ENCODE results near the gene TLN1.

The TLN1 gene

DNA sequence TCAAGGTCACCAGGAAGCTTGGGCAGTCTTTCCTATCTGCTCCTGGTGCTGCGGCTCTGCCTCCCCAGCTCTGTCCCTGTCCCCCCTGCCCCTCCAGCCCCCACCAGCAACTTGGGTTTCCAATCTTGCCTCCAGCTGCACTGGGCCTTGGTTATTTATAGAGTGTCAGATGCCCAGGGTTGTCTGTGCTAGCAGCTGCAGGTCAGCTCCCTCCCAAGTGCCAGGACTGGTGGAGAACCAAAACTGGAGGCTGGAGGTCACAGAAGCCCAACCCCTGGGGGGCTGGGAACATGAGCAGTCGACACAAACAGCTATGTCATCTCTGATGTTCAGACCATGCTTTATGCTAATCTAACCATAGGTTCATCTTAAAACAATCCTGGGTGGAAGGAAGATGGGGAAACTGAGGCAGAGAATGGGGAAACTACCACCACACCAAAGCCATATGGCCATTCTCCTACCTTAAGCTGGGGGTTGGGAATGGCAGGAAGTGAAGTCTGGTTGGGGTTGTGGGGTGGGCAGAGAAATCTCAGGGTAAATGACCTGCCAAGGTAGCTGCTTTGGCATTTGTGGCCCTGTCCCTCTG, 43.9 kb downstream of the TLN1 start:
- H3K4me2 ChIP-seq (ENCODE audit: low read length), result peak overlapping the region; percentile 97
- peak overlapping the region; percentile 86 for H3K4me3 ChIP-seq (ENCODE audit: low read length)
- H3K9ac ChIP-seq (ENCODE audit: low read depth, low read length), result peak overlapping the region; percentile 93
- peaks cover 61% of the 10 kb centered on the region for H3K4me1 ChIP-seq (ENCODE audit: control insufficient read depth, insufficient read depth, low read length)
- no peaks in the 10 kb centered on the region for H3K27me3 ChIP-seq (ENCODE audit: control insufficient read depth, insufficient read depth, low read length)
- H3K36me3 ChIP-seq (ENCODE audit: insufficient read depth, low read length), result peaks cover 61% of the 10 kb centered on the region
- H3K9me3 ChIP-seq (replicated peaks; ENCODE audit: low read length), result no peaks in the 10 kb centered on the region

DNA sequence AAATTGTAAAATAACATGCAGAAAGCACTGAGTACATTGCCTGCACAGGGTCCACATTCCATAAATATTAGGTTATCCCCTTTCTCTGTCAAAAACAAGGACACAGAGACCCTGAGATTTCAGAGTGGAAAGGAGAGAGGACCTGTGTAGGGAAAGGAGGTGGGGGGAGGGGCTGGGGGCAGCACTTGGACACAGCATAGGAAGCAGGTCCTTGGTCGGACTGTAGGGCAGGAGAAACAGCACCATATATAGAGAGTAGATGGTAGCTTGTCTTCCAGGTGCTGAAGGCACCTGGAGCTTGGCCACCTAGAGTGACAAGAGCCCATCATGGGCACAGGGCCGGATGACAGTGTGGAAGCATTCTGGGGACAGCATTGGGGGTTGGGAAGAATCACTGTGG, 44.7 kb downstream of the TLN1 start:
- Histone ChIP-seq H3K4me3 (ENCODE audit: low read length) (peak overlapping the region; percentile 86), H3K36me3 (ENCODE audit: insufficient read depth, low read length) (peaks cover 69% of the 10 kb centered on the region)

DNA sequence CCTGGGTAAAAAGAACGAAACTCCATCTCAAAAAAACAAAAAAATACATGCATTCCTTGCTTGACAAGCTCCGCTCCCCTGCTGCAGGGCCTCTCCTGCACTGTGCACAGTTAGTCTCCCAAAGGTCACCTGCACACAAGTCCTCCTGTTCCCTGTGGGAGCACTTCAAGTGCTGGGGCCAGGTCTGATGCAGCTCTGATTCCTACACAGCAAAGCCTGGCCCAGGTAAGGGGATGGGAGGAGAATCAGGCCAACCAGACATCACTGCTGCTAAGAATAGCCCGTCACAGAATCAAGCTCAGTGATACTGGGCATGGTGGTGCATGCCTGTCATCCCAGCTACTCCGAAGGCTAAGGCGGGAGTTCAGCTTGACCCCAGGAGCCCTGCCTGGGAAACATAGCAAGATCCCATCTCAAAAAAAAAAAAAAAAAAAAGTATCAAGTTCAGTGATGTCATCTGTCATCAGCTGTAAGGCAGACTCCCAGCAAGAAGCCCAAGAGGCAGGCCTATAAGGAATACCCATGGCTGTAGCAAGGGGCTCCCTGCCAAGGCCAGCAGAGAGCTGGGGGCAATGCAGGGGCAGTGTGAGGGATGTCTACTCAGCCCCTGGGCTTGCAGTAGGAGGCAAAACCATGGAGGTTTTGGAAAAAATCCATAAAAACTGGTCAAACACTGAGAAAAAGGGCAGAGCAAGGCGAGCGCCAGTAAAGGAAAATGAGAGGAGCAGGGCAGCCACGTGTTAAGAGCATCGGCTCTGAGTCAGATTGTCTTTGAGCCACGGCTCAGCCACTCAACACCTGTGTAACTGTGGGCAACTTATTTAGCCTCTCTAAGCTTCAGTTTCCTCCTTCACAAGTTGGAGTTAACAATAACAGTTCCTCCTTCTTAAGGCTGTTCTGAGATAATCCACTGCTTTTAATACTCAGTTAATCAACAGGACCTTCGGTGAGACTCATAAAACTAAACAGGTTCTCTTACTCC, 45.5 kb downstream of the TLN1 start:
- Histone ChIP-seq H3K4me1 (ENCODE audit: control insufficient read depth, insufficient read depth, low read length) (peaks cover 71% of the 10 kb centered on the region), H3K4me3 (ENCODE audit: low read length) (peak overlapping the region; percentile 86), H3K9ac (ENCODE audit: low read depth, low read length) (peak overlapping the region; percentile 93), H3K27me3 (ENCODE audit: control insufficient read depth, insufficient read depth, low read length) (no peaks in the 10 kb centered on the region), H3K36me3 (ENCODE audit: insufficient read depth, low read length) (peaks cover 75% of the 10 kb centered on the region), H3K9me3 (replicated peaks; ENCODE audit: low read length) (no peaks in the 10 kb centered on the region), H3K4me2 (ENCODE audit: low read length) (peak overlapping the region; percentile 97)

More for the DNA sequence above, 44.7 kb downstream of the TLN1 start:
- Histone ChIP-seq H3K4me2 (ENCODE audit: low read length) (peak overlapping the region; percentile 97), H3K9ac (ENCODE audit: low read depth, low read length) (peak overlapping the region; percentile 93), H3K9me3 (replicated peaks; ENCODE audit: low read length) (no peaks in the 10 kb centered on the region), H3K4me1 (ENCODE audit: control insufficient read depth, insufficient read depth, low read length) (peaks cover 68% of the 10 kb centered on the region), H3K27me3 (ENCODE audit: control insufficient read depth, insufficient read depth, low read length) (no peaks in the 10 kb centered on the region)

DNA sequence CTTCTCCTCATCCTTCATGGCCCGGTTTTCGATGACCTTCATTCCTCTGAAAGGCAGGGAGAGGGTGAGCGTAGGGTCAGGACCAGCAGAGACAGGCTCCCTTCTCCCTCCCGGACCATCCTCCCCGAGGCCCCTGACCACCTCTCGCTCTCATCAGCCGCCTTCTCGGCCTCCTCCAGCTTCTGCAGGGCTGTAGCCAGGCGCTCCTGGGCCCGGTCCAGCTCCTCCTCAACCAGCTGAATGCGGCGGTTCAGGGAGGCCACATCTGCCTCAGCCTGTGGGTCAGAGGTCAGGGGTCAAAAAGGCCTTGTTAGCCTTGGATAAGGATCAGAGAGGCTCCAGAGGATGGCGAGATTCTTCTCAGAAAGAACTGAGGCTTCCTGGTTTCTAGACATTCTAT, 46.5 kb downstream of the TLN1 start:
- H3K9ac ChIP-seq (ENCODE audit: low read depth, low read length), result no peak overlapping the region

DNA sequence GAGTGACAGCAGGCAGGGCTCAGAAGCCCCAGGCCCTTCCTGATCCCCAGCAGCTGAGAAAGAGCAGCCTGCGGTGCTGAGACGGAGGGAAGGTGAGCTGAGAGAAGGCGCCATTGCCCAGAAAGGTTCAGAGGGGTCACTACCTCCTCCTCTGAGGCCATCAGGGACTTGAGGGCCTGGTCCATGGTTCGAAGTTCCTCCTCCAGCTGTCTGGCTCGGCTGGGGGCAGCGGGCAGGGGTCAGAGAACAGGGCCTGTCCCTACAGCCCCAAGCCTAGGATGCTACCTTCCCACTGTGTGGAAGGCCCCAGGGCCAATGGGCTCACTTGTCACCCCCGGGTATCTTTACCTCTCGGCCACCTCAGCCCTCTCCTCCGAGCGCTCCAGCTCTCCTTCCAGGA, 47.1 kb downstream of the TLN1 start:
- H3K9ac ChIP-seq (ENCODE audit: low read depth, low read length), result no peak overlapping the region
- no peak overlapping the region for H3K4me3 ChIP-seq (ENCODE audit: low read length)
- no peaks in the 10 kb centered on the region for H3K27me3 ChIP-seq (ENCODE audit: control insufficient read depth, insufficient read depth, low read length)
- H3K9me3 ChIP-seq (replicated peaks; ENCODE audit: low read length), result no peaks in the 10 kb centered on the region
- peak overlapping the region; percentile 36 for H3K4me2 ChIP-seq (ENCODE audit: low read length)
- H3K4me1 ChIP-seq (ENCODE audit: control insufficient read depth, insufficient read depth, low read length), result peaks cover 70% of the 10 kb centered on the region
- peaks cover 75% of the 10 kb centered on the region for H3K36me3 ChIP-seq (ENCODE audit: insufficient read depth, low read length)

More for the DNA sequence above, 46.5 kb downstream of the TLN1 start:
- Histone ChIP-seq H3K27me3 (ENCODE audit: control insufficient read depth, insufficient read depth, low read length) (no peaks in the 10 kb centered on the region), H3K4me2 (ENCODE audit: low read length) (peak overlapping the region; percentile 36), H3K4me1 (ENCODE audit: control insufficient read depth, insufficient read depth, low read length) (peaks cover 70% of the 10 kb centered on the region), H3K4me3 (ENCODE audit: low read length) (no peak overlapping the region), H3K9me3 (replicated peaks; ENCODE audit: low read length) (no peaks in the 10 kb centered on the region), H3K36me3 (ENCODE audit: insufficient read depth, low read length) (peaks cover 75% of the 10 kb centered on the region)

DNA sequence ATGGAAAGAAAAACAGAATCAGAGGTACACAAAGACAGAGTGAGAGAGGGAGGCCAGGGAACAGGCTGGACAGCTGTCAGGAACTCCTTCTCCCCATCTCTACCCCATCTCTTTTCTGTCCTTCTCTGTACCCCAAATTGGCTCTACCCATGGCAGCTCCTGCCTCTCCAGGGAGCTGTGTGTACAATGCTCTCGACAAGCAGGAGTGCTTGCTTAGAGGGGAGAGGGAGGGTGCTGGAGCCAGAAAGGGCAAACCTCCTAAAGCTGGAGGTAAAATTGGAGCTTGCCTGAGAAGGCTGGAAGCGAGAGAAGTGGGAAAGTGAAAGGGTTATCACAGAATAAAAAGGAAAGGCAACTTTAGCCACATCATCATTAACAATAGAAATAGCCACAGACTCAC, 48.7 kb downstream of the TLN1 start:
- Histone ChIP-seq H3K4me3 (ENCODE audit: low read length) (no peak overlapping the region), H3K36me3 (ENCODE audit: insufficient read depth, low read length) (peaks cover 65% of the 10 kb centered on the region), H3K9me3 (replicated peaks; ENCODE audit: low read length) (no peaks in the 10 kb centered on the region), H3K27me3 (ENCODE audit: control insufficient read depth, insufficient read depth, low read length) (no peaks in the 10 kb centered on the region), H3K4me1 (ENCODE audit: control insufficient read depth, insufficient read depth, low read length) (peaks cover 69% of the 10 kb centered on the region), H3K4me2 (ENCODE audit: low read length) (peak overlapping the region; percentile 22), H3K9ac (ENCODE audit: low read depth, low read length) (no peak overlapping the region)

DNA sequence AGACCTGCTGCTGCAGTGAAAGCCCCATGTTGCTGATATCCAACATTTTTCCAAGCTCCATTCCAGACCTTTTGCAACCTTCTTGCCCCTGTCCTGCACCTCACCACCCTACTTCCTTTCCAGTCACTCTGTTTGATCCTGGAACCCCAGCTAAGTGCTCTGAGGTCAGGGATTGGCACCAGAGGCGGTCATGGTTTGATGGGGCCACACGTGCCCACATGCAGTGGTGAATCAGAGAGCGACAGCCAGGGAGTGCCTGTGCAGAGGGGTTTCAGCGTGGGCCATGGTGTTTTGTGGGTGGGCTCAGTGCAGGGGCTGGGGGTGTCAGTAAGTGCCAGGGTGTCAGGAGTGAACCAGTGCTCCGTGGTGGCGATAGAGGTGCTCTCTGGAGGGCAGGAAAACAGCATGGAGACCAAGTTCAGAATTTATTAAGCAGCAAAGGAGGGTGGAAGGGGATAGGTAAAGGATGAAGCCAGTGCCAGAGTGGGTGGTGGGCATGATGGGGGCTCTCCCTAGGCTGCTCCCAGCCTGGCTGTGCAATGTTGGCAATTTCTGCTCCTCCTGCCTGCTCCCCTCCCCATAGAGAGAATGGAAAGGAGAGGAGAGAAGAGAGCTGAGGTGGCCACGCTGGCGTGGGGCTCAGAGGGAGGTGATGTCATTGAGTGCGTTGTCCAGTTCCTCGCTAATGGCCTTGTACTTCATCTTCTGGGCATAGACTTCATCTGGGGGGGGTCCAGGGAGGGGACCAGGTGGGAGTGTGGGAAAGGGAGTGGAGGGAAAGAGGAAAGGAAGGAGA, 49.3 kb downstream of the TLN1 start:
- Histone ChIP-seq H3K36me3 (ENCODE audit: insufficient read depth, low read length) (peaks cover 59% of the 10 kb centered on the region), H3K4me1 (ENCODE audit: control insufficient read depth, insufficient read depth, low read length) (peaks cover 63% of the 10 kb centered on the region), H3K27me3 (ENCODE audit: control insufficient read depth, insufficient read depth, low read length) (no peaks in the 10 kb centered on the region), H3K4me2 (ENCODE audit: low read length) (peak overlapping the region; percentile 12), H3K9me3 (replicated peaks; ENCODE audit: low read length) (no peaks in the 10 kb centered on the region), H3K9ac (ENCODE audit: low read depth, low read length) (no peak overlapping the region), H3K4me3 (ENCODE audit: low read length) (no peak overlapping the region)

DNA sequence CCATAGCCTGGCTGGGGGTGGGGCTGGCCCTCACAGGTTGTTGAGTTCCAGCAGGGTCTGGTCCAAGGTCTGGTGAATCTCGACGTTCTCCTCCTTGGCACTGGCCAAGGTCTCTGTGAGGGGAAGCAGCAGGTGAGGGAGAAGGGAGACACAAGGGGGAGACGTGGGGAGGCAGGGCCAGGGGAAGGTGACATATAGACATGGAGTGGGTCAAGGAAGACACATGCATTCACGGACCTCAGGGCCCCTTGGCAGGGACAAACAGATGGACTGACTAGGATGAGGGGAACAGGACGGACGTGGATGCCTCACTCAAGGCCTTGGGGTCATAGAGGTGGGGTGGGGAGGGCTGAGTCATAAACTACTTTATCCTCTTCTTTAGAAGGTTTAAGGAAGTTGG, 49.9 kb downstream of the TLN1 start:
- no peaks in the 10 kb centered on the region for H3K9me3 ChIP-seq (replicated peaks; ENCODE audit: low read length)
- H3K4me2 ChIP-seq (ENCODE audit: low read length), result no peak overlapping the region
- H3K4me1 ChIP-seq (ENCODE audit: control insufficient read depth, insufficient read depth, low read length), result peaks cover 56% of the 10 kb centered on the region
- no peak overlapping the region for H3K4me3 ChIP-seq (ENCODE audit: low read length)
- H3K36me3 ChIP-seq (ENCODE audit: insufficient read depth, low read length), result peaks cover 53% of the 10 kb centered on the region
- H3K27me3 ChIP-seq (ENCODE audit: control insufficient read depth, insufficient read depth, low read length), result no peaks in the 10 kb centered on the region
- H3K9ac ChIP-seq (ENCODE audit: low read depth, low read length), result no peak overlapping the region

DNA sequence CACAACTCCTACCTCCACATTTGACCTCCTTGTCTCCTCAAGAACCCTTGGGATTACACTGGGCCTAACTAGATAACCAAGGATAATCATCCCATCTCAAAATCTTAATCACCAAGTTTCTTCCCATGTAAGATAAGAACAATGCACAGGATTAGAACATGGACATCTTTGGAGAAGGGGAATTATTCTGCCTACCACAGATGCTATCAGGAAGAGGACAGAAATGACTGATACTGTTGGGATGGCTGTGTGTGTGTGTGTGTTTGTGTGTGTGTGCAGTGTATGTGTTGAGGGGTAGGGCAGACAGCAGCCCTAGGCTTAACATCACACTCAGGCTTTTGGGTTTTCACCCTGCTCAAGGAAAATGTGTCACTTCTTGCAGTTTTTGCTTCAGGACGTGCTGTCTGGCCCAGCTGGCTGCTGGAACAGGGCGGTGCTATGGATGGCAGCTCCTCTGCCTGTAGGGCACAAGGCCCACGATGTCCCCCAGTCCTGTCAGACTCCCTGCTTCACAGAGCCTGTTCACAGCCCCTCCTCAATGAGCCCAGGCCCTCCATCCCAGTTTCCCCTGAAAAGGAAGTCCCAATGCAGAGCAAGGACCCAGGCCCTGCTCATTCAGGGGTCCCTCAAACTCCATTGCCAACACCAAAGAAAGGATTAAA, 50.5 kb downstream of the TLN1 start:
- Histone ChIP-seq H3K4me3 (ENCODE audit: low read length) (no peak overlapping the region), H3K27me3 (ENCODE audit: control insufficient read depth, insufficient read depth, low read length) (no peaks in the 10 kb centered on the region), H3K4me2 (ENCODE audit: low read length) (no peak overlapping the region), H3K4me1 (ENCODE audit: control insufficient read depth, insufficient read depth, low read length) (peaks cover 50% of the 10 kb centered on the region), H3K36me3 (ENCODE audit: insufficient read depth, low read length) (peaks cover 47% of the 10 kb centered on the region), H3K9me3 (replicated peaks; ENCODE audit: low read length) (no peaks in the 10 kb centered on the region), H3K9ac (ENCODE audit: low read depth, low read length) (no peak overlapping the region)

DNA sequence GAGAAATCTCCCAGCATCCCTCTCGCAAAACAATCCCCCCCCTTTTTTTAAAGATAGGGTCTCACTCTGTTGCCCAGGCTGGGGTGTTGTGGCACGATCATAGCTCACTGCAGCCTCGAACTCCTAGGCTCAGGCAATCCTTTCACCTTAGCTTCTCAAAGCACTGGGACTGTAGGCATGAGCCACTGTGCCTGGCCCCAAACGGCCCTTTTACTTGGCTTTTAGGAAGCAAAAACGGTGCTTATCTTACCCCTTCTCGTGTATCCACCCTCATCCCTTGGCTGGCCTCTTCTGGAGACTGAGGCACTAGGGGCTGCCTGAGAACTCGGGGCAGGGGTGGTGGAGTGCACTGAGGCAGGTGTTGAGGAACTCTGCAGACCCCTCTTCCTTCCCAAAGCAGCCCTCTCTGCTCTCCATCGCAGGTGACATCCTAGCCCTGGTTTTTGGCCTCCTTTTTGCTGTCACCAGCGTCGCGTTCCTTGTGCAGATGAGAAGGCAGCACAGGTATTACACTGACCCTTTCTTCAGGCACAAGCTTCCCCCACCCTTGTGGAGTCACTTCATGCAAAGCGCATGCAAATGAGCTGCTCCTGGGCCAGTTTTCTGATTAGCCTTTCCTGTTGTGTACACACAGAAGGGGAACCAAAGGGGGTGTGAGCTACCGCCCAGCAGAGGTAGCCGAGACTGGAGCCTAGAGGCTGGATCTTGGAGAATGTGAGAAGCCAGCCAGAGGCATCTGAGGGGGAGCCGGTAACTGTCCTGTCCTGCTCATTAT, 51.5 kb downstream of the TLN1 start:
- Histone ChIP-seq H3K4me1 (ENCODE audit: control insufficient read depth, insufficient read depth, low read length) (peaks cover 49% of the 10 kb centered on the region), H3K36me3 (ENCODE audit: insufficient read depth, low read length) (peaks cover 38% of the 10 kb centered on the region), H3K4me3 (ENCODE audit: low read length) (no peak overlapping the region), H3K27me3 (ENCODE audit: control insufficient read depth, insufficient read depth, low read length) (no peaks in the 10 kb centered on the region), H3K9me3 (replicated peaks; ENCODE audit: low read length) (no peaks in the 10 kb centered on the region), H3K9ac (ENCODE audit: low read depth, low read length) (no peak overlapping the region), H3K4me2 (ENCODE audit: low read length) (no peak overlapping the region)

All from skeletal muscle satellite cell (primary cell).